ENCODE data around the gene FKBP2.

FKBP2 gene

DNA sequence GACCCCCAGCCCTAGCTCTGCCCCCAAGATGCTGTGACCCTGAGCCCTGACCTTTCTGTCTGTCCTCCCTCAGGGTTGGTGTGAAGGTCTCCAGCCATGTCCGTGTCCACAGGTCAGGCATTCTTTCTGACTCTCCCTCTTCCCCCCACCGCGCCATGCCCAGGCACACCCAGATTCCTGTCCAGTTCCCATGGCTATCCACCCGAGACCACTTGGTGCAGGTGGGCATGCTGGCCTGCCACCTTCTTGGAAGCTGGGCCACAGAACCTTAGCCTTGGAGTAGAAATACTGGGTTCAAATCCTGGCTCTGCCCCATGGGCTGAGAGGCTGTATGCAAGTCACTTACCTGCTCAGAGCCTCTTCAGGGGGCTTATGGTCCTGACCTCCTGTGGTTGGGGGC is 8.1 kb downstream of the FKBP2 start:
- no peak for DNase-seq (ENCODE audit: low read depth in 2 of 2)

DNA sequence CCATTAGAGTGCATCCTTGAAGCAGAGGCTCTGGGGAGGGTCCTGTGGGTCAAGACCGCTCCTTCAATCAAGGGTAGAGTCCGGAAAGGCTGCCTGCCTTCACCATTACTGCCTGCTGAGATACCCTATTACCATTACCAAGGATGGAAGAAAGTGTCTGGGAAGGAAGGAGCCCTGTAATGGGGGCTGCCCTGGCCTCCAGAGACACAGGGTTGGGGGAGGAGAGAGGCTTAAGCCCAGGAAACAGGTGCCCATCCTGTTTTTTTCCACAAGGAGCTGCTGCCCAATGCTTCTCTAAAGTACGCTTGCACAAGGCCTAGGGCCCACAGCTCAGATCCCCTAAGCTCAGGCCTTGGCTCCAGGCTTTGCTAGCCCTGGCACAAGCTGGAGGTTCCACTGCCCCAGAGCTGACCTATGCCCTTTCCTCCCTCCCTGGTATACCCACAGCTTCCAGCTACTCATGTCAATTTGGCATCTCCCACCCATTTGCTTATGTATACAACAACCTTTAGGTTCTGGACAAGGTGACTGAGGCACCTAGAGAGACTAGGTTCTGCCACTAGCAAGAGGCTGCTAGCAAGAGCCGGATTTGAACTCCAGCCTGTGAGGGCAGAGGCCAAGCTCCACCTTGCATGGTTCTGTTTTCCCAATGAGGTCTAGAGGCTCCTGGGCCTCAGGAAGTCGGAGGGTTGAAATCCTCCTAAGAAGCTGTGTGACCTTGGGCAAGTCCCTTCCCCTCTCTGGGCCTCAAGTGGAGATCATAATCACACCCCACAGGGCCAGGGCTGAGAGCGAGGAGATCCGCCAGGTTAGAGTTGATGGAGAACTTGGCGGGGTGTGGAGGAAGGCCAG is 8.9 kb downstream of the FKBP2 start:
- no peak for DNase-seq (ENCODE audit: low read depth in 2 of 2)

GRCh38 chr11:64250415-64251015 is 9.6 kb downstream of the FKBP2 start:
- no peak for DNase-seq (ENCODE audit: low read depth in 2 of 2)

- no peak for DNase-seq (ENCODE audit: low read depth in 2 of 2)
These were observed 10.3 kb downstream of the FKBP2 start, which contains the start of gene PLCB3 for GRCh38 chr11:64251016-64251752. Gene PLCB3, plus strand, starts transcription at chr11:64251530. Its CDS starts 120 bp downstream, at chr11:64251650.

GRCh38 chr11:64251753-64252002 is 10.8 kb downstream of the FKBP2 start:
- no peak for DNase-seq (ENCODE audit: low read depth in 2 of 2)

GRCh38 chr11:64252003-64252872 is 11.3 kb downstream of the FKBP2 start:
- DNase-seq (ENCODE audit: low read depth in 2 of 2): no peak

- no peak for DNase-seq (ENCODE audit: low read depth in 2 of 2)
These were observed 12.1 kb downstream of the FKBP2 start for GRCh38 chr11:64253043-64253442.

- no peak for DNase-seq (ENCODE audit: low read depth in 2 of 2)
These were observed 12.6 kb downstream of the FKBP2 start for GRCh38 chr11:64253481-64253880.

GRCh38 chr11:64254326-64254725 is 13.4 kb downstream of the FKBP2 start:
- no peak for DNase-seq (ENCODE audit: low read depth in 2 of 2)

GRCh38 chr11:64255135-64256128 is 14.5 kb downstream of the FKBP2 start:
- DNase-seq (ENCODE audit: low read depth in 2 of 2): no peak

DNA sequence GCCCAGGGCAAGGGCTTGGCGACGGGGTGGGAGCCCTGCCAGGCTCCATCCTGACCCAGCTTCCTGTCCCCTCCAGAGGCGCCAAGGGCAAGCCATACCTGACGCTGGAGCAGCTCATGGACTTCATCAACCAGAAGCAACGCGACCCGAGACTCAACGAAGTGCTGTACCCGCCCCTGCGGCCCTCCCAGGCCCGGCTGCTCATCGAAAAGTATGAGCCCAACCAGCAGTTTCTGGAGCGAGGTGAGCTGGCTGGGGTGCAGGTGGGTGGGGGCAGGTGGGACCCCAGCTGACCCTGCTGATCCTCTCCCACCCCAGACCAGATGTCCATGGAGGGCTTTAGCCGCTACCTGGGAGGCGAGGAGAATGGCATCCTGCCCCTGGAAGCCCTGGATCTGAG is 15.4 kb downstream of the FKBP2 start:
- DNase-seq (ENCODE audit: low read depth in 2 of 2): no peak

DNA sequence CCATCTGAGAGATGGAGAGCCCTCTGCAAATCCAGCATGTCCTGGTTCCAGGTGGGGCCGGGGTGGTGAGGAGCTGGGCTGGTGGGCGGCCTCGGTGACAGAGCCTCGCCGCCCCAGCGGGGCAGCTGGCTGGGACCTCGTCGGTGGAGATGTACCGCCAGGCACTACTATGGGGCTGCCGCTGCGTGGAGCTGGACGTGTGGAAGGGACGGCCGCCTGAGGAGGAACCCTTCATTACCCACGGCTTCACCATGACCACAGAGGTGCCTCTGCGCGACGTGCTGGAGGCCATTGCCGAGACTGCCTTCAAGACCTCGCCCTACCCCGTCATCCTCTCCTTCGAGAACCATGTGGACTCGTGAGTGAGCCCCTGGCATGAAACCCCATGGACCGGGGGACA is 17.5 kb downstream of the FKBP2 start:
- DNase-seq (ENCODE audit: low read depth in 2 of 2): no peak

DNA sequence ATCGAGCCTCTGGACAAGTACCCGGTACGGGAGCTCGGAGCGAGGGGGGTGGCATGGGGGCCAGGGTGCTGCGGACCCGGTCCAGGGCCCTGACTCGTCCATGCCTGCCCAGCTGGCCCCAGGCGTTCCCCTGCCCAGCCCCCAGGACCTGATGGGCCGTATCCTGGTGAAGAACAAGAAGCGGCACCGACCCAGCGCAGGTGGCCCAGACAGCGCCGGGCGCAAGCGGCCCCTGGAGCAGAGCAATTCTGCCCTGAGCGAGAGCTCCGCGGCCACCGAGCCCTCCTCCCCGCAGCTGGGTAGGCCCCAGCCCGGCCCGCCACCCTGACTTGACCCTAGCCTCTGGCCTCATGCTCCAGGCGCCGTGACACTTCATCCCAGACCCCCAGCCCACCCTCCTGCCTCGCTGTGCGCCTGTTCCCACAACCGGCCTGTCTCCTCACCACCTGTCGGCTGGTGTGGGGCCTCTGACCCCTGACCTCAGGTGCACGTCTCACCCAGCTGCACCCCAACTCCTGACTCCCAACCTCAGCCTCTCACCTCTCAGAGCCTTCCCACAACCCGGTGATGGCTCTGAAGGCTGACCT is 18.1 kb downstream of the FKBP2 start:
- DNase-seq (ENCODE audit: low read depth in 2 of 2): no peak

- no peak for DNase-seq (ENCODE audit: low read depth in 2 of 2)
These were observed 18.7 kb downstream of the FKBP2 start for GRCh38 chr11:64259533-64260067.

- no peak for DNase-seq (ENCODE audit: low read depth in 2 of 2)
These were observed 19.3 kb downstream of the FKBP2 start for GRCh38 chr11:64260147-64260708.

GRCh38 chr11:64261556-64262080 is 20.7 kb downstream of the FKBP2 start:
- DNase-seq (ENCODE audit: low read depth in 2 of 2): no peak

- no peak for DNase-seq (ENCODE audit: low read depth in 2 of 2)
These were observed 21.5 kb downstream of the FKBP2 start for GRCh38 chr11:64262271-64263002.

GRCh38 chr11:64263021-64263946 is 22.4 kb downstream of the FKBP2 start:
- DNase-seq (ENCODE audit: low read depth in 2 of 2): no peak
